GM12892 (cell line): Measurements from ENCODE around the gene MLXIP.

ENCODE experiments used
- POLR2A ChIP-seq: IDR thresholded peaks from 2 replicates; pipeline ENCODE4 v1.6.1; 2011; ENCODE audit warnings: low read depth, low read length, control low read depth
- POLR2AphosphoS5 ChIP-seq: IDR thresholded peaks from 2 replicates; pipeline ENCODE4 v1.6.1; 2011; ENCODE audit warnings: low read depth, low read length, control low read depth

GRCh38 chr12:122093098-122093883 is 14.7 kb downstream of the MLXIP start:
- TF ChIP-seq POLR2A = no peak
- no peak for TF ChIP-seq POLR2AphosphoS5
